Cerebellar nuclear complex (tissue), 1 donor: ENCODE measurements around the gene WBP1.
"Not testable (repeated sequence)": the region's sequence is repeated elsewhere in the genome, so short reads cannot be mapped to it uniquely, and the experiment has no call there.

Experiments used
- DNase-seq, 2 experiments: peaks; one replicate each; lab custom pipeline; 2025; lab: John Stamatoyannopoulos, UW

Gene WBP1

GRCh38 chr2:74454654-74455511 is 3.4 kb upstream of the WBP1 start, which contains the start of gene INO80B:
INO80B (plus strand) TSS chr2:74455087; CDS start chr2:74455117, 30 bp downstream.
- peak; percentile 52 to 84 for DNase-seq

- DNase-seq = no peak
Measured at GRCh38 chr2:74457129-74457548, 1.1 kb upstream of the WBP1 start.

- no peak for DNase-seq
Measured at GRCh38 chr2:74457549-74458131, 598 bp upstream of the WBP1 start.

- DNase-seq = no peak
Measured at GRCh38 chr2:74458938-74459363, 713 bp downstream of the WBP1 start.

- DNase-seq = not testable (repeated sequence)
Measured at GRCh38 chr2:74459503-74460118, 1.4 kb downstream of the WBP1 start.

- DNase-seq = not testable (repeated sequence)
Measured at GRCh38 chr2:74460187-74460586, 1.9 kb downstream of the WBP1 start.

GRCh38 chr2:74461187-74462053 is 3.2 kb downstream of the WBP1 start:
- no peak for DNase-seq

GRCh38 chr2:74462054-74462785 is 4.0 kb downstream of the WBP1 start:
- no peak for DNase-seq

GRCh38 chr2:74462786-74463105 is 4.5 kb downstream of the WBP1 start:
- no peak for DNase-seq

- DNase-seq = no peak
Measured at GRCh38 chr2:74464406-74464805, 6.2 kb downstream of the WBP1 start.

- DNase-seq = not testable (repeated sequence)
Measured at GRCh38 chr2:74470742-74471141, 12.5 kb downstream of the WBP1 start.

- DNase-seq = no peak
Measured at GRCh38 chr2:74471332-74472065, 13.3 kb downstream of the WBP1 start.

- peak; percentile 6 to 78 for DNase-seq
Measured at GRCh38 chr2:74472086-74472944, 14.1 kb downstream of the WBP1 start, which contains the start of gene MRPL53. MRPL53 (minus strand) TSS chr2:74472680; CDS start chr2:74472660, 20 bp downstream.

GRCh38 chr2:74472945-74473258 is 14.7 kb downstream of the WBP1 start:
- no peak for DNase-seq

GRCh38 chr2:74474481-74474880 is 16.2 kb downstream of the WBP1 start:
- DNase-seq = no peak

GRCh38 chr2:74474899-74475298 is 16.7 kb downstream of the WBP1 start:
- DNase-seq = no peak

GRCh38 chr2:74481431-74481830 is 23.2 kb downstream of the WBP1 start:
- no peak for DNase-seq

GRCh38 chr2:74481961-74482800 is 23.9 kb downstream of the WBP1 start:
- no peak for DNase-seq
